GM21423 (cell line): ENCODE measurements around the gene BTRC.

Source experiments
- ATAC-seq: cut with Tn5 transposase; IDR thresholded peaks from one replicate; pipeline ENCODE4 v1.9.1; 2021; ENCODE audit warnings: mild to moderate bottlenecking, moderate library complexity; ENCODE audit not compliant: unreplicated experiment

Gene BTRC

DNA sequence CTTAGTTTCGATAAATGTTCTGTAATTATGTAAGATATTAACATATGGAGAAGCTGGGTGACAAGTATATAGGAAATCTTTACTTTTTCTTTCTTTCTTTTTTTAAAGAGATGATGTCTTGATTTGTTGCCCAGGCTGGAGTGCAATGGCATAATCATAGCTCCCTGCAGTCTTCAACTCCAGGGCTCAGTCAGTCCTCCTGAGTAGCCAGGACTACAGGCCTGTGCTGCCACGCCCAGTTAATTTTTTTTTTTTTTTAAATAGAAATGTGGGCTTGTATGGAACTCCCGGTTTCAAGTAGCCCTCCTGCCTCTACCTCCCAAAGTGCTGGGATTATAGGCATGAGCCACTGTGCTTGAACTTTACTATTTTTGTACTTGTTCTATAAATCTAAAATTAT, 122.4 kb downstream of the BTRC start:
- no peak for ATAC-seq

GRCh38 chr10:101478956-101479355, 125.0 kb downstream of the BTRC start:
- ATAC-seq = no peak

DNA sequence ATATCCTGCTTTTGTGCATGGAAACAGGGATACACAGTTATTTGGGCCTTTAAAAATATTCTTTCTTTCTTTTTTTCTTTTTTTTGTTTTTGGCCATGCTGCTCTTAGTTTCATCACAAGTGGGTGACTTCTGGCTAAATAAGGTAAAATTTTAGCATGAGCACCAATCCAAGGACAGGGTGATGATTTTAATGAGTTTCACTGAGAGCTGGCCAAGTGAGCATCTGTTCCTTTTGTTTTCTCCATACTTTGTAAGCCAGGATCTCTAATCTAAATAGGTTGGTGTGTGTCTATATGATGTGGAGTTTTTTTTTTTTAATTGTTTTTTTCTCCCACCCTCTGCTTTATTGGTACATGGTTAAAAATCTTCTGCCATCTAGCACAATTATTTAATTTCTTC, 127.3 kb downstream of the BTRC start:
- no peak for ATAC-seq

GRCh38 chr10:101482568-101482967, 128.6 kb downstream of the BTRC start:
- ATAC-seq = no peak

GRCh38 chr10:101484175-101484745, 130.3 kb downstream of the BTRC start:
- ATAC-seq = no peak

DNA sequence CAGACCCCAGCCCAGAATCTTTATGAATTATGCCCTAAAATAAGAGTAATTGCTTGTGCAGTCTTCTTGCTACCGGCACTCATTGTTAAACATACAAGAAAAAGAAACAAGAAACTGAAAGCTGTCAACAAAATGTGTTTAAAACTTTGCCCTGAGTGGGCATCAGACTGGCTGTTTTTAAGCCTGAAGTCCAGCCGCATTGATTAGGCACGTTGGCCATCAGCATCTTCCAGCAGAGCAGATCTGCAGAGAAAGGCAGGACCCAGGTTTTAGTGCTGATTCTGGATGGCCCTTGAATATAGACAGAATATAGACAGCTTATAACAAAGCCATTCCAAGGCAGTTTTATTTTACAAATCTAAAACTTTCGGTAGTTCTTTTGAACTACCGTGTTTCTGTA, 131.2 kb downstream of the BTRC start:
- no peak for ATAC-seq

- no peak for ATAC-seq
Observed at GRCh38 chr10:101485681-101486554, 132.0 kb downstream of the BTRC start.

GRCh38 chr10:101487399-101487798, 133.4 kb downstream of the BTRC start:
- no peak for ATAC-seq

DNA sequence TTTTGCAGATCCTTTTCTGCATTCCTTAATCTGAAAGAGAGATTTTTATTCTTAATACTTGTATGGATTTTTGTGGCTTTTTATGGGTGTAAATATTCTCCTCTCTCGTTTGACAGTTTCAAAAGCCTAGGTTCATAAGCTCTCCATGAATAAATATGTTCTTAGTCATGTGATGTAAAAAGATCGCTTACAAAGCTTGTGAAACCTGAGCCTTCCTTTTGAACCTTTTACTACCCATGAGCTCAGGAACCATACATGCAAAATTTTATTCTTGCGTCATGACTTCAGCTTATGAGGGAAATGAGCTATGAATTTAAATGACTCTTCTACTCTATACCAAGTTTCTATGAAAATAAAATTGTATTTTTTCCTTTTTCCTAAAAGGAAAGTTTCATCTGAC, 135.4 kb downstream of the BTRC start:
- no peak for ATAC-seq

DNA sequence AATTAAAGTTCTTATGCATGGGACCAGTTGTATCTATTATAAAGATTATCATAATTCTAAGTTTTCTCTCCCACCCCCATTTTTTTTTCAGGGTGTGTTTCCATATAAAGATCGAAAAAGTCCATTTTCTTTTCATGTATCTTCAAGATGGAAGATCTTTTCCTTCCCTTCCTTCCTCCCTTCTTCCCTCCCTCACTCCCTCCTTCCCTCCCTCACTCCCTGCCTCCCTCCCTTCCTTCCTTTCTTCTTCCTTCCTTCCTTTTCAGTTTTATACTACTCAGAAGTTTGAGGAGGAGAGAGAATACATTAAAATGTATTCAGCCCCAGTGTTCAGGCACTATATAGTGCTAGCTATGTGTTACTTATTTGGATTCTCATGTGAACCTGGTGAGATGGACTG, 136.1 kb downstream of the BTRC start:
- no peak for ATAC-seq

DNA sequence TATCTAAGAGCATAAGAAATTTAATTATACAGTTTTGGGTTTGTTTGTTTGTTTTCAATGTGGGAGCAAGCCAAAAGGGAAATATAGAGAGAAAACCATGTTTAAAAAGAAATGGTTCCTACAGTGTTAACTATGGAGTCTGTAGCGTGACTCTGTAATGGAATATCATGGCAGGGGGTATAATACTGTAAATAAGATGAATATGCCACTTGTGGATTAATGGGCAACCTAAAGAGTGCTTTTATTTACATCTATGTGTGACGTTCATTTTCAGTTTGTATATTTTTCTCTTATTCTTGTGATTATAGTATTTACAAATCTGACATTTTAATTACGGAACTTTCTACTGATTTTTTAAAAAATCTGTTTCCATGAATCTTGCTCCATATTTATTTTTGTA, 138.2 kb downstream of the BTRC start:
- ATAC-seq = no peak

DNA sequence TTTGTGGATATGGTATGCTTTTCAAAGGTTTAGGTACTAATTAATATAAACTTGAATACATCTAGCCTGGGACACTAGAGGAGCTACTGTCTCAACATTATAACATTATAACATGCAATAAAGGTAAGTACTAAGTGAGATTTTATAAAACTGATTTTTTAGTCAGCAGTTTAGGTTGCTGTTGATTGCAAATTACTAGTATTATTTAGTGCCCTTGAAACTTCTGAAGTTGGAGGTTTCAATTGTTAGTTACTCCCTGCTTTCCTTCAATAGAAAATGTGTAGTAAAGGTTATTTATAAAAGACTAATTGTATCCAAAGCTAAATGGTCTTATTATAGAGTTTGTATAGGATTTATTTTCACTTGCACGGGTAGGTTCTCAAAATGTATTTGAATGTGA, 138.8 kb downstream of the BTRC start:
- ATAC-seq = no peak

DNA sequence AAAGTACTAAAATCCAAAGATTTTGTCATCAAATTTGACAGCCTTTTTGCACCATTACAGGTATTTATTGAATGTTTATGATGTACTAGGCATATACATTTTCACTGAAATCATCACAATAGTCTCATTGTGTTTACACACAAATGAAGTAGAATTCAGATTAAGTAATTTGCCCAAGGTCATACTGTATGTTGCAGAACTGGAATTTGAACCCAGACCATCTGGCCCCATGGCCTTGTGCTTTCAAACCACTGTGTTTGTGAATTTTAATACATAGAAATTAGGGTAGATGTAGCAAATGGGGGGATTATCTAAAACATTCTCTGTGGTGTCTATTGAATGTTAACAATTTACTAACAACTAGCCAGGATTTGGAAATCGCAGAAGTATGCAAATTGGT, 139.3 kb downstream of the BTRC start:
- ATAC-seq = no peak

GRCh38 chr10:101493782-101494281, 139.9 kb downstream of the BTRC start:
- no peak for ATAC-seq

GRCh38 chr10:101494650-101495049, 140.7 kb downstream of the BTRC start:
- no peak for ATAC-seq

- ATAC-seq = no peak
Observed at GRCh38 chr10:101495324-101495925, 141.5 kb downstream of the BTRC start.

DNA sequence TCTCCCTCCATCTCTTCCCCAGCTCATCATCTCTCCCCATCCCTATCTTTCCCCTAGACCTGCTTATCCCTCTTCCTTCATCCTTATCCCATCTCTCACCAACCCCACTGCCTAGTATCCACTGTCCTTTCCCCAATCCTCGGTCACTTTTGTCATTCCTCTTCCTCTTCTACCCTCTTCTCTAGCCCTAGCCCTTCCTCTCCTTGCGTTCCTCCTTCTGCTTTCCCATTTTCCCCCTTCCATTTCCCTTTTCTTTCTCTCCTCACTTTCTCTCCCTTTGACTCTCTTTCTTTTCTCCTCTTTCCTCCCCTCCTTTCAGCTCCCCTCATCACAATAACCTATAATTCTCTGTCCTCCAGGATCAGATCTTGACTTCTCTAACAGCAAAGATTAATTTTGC, 150.5 kb downstream of the BTRC start:
- no peak for ATAC-seq

GRCh38 chr10:101506829-101507661, 153.1 kb downstream of the BTRC start:
- no peak for ATAC-seq

- ATAC-seq = no peak
Observed at GRCh38 chr10:101507828-101508227, 153.9 kb downstream of the BTRC start.

DNA sequence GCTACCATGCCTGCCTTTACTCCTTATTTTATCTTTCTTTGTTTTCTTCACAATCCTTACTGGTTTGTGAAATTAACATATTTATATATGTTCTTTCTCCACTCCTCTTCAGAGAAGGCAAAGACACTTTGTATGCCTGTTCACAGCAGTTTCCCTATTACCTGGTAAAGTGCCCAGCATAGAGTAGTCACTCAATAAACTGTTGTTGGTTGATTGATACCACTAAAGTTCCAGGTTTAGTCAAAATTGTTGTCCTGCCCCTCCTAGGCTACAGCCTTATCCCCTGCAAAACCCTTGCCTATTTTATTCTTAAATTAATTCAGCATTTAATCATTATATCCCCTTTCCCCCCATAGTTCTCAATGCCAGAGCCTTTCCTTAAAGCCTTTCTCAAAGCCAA, 158.0 kb downstream of the BTRC start:
- no peak for ATAC-seq

GRCh38 chr10:101512738-101513137, 158.8 kb downstream of the BTRC start:
- ATAC-seq = no peak
